Activated T-cell treated with anti-CD3 and anti-CD28 coated beads for 24 hours (primary cell): Measurements from ENCODE around the gene ZNF808.
A peak's percentile ranks its signal among the peaks of the same experiment; 100 is the strongest.
"Not testable (repeated sequence)": the region's sequence is repeated elsewhere in the genome, so short reads cannot be mapped to it uniquely, and the experiment has no call there.

Source experiments
- DNase-seq: peaks from one replicate; pipeline ENCODE4 v3.0.0-alpha.2; 2020; ENCODE audit warnings: low read depth

ZNF808 gene

DNA sequence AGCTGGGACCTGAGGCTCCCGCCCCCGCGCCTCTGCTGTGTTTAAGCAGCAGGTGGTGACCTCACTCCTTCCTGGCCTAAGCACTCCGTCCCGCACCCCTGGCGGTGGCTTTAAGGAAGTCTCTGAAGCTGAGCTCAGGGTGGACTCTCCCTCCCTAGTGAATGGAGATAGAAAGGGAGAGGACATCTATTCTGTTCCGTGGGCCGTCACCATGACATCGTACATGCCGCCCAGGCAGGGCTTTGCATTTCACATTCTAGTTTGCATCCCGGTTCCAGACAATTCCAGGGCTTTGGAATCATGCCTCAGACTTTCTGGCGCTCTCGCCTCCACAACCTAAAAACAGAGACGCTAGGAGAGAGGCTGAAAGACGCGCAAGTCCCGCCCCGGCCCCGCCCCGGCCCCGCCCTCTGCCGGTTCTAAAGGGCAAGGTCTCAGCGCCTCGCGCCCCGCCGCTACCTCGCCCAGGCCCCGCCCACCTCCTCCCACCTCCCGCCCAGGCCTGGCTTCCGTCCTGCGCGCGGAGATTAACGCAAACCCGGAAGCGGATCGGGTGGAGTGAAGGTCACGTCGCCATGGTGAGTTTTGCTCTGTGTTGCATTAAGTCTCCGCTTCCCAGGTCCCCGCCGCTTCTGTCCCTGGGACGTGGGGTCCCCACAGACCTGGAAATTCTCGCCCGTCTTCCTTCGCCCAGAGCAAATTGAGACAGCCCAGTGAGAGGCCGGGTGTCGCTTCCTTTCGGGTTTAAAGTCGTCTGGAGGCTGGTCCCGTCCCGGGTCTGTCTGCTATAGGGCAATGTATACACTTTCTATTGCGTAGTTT lies at the start of gene ZNF808:
Gene ZNF808 (plus strand): TSS at position 535 of the 822 bp plus-strand sequence. CDS start 15,617 bp downstream, outside the sequence.
- peak; percentile 97 for DNase-seq

DNA sequence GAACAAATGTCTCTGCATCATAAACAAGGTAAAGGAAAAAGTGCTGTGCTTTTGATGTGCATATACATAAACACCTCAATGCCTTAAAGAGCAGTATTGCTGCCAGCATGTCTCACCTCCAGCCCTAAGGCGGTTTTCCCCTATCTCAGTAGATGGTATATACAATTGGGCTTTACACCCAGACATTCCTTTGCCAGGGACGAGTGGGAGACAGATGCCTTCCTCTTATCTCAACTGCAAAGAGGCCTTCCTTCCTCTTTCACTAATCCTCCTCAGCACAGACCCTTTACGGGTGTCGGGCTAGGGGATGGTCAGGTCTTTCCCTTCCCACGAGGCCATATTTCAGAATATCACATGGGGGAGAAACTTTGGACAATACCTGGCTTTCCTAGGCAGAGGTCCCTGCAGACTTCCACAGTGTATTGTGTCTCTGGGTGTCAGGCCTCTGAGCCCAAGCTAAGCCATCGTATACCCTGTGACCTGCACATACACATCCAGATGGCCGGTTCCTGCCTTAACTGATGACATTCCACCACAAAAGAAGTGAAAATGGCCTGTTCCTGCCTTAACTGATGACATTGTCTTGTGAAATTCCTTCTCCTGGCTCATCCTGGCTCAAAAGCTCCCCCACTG lies 43.2 kb upstream of the ZNF808 start:
- not testable (repeated sequence) for DNase-seq

- not testable (repeated sequence) for DNase-seq
Measured at GRCh38 chr19:52485064-52485463, 42.4 kb upstream of the ZNF808 start.

DNA sequence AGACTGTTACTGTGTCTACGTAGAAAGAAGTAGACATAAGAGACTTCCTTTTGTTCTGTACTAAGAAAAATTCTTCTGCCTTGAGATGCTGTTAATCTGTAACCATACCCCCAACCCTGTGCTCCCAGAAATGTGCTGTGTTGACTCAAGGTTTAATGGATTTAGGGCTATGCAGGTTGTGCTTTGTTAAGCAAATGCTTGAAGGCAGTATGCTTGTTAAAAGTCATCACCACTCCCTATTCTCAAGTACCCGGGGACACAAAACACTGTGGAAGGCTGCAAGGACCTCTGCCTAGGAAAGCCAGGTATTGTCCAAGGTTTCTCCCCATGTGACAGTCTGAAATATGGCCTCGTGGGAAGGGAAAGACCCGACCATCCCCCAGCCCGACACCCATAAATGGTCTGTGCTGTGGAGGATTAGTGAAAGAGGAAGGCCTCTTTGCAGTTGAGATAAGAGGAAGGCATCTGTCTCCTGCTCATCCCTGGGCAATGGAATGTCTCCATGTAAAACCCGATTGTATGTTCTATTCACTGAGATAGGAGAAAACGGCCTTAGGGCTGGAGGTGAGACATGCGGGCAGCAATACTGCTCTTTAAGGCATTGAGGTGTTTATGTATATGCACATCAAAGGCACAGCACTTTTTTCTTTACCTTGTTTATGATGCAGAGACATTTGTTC lies 41.8 kb upstream of the ZNF808 start:
- not testable (repeated sequence) for DNase-seq

GRCh38 chr19:52492201-52492993 lies 35.1 kb upstream of the ZNF808 start:
- DNase-seq, result no peak

DNA sequence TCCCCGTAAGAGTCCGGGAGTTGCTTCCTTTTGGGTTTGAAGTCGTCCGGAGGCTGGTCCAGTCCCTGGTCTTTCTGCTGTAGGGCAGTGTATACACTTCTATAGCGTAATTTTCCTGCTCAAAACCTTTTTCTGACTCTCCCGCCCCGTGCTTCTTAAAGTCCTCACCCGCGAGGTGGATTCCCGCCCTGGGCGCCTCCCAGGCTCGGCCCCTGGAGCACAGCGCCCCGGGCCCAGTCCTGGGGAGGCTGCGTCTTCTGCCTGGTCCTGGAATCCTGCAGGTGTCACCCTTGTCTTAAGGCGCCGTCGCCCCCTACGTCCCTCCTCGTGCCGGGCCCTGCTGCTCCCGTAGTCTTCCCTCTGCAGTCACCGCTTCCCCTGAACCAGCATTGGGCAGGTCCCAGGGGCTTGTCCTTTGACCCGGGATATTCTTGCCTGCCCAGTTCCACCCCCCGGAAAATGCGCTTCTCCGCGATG lies 34.4 kb upstream of the ZNF808 start:
- DNase-seq, result no peak

DNA sequence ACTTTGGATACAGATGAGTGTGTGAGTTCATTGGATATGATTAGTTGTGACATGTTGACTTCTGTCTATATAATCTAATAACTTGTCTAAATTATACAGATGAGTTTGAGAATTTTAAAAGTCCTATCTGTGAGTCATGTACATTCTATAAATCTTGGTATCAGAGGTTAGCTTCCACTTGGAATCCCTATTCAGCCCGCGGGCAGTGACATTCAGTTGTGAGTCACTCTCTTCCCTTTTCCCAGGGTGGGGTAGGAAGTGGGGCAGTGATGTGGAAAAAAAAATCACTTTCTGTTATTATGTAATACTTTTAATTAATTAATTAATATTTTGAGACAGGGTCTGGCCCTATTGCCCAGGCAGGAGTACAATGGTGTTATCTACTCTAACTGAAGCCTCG lies 33.0 kb upstream of the ZNF808 start:
- no peak for DNase-seq

GRCh38 chr19:52498571-52498970 lies 28.9 kb upstream of the ZNF808 start:
- no peak for DNase-seq

- not testable (repeated sequence) for DNase-seq
Measured at GRCh38 chr19:52500474-52500873, 27.0 kb upstream of the ZNF808 start.

- DNase-seq, result not testable (repeated sequence)
Measured at GRCh38 chr19:52500991-52501390, 26.5 kb upstream of the ZNF808 start.

DNA sequence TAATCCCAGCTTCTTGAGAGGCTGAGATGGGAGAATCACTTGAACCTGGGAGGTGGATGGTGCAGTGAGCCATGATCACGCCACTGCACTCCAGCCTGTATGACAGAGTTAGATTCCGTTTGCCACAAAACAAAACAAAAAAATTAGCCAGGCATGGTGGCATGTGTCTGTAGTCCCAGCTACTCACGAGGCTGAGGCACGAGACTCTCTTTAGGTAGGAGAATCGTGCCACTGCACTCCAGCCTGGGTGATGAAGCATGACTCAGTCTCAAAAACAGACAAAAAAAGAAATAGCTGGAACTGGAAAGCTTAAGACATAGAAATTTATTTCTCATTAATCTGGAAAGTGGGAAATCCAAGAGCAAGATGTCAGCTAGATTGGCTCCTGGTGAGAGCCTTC lies 20.2 kb upstream of the ZNF808 start:
- DNase-seq, result no peak

- DNase-seq, result no peak
Measured at GRCh38 chr19:52516191-52516590, 11.3 kb upstream of the ZNF808 start.

DNA sequence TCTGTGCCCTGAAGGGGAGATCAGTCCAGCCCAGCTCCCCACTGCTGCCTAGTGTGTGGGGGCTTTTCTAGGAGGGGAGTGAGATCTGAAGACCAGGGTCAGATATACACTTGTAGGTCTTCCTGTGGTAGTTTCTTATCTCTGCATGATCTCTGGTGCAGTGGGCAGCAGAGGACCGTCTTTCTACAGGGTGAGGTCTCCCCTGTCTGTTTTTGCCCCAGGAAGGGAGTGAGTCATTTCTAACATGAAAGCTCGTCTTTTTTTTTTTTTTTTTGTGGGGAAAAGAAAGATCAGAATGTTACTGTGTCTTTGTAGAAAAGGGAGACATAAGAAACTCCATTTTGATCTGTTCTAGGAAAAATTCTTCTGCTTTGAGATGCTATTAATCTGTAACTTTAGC lies 8.8 kb upstream of the ZNF808 start:
- no peak for DNase-seq

GRCh38 chr19:52519175-52519574 lies 8.3 kb upstream of the ZNF808 start:
- not testable (repeated sequence) for DNase-seq

DNA sequence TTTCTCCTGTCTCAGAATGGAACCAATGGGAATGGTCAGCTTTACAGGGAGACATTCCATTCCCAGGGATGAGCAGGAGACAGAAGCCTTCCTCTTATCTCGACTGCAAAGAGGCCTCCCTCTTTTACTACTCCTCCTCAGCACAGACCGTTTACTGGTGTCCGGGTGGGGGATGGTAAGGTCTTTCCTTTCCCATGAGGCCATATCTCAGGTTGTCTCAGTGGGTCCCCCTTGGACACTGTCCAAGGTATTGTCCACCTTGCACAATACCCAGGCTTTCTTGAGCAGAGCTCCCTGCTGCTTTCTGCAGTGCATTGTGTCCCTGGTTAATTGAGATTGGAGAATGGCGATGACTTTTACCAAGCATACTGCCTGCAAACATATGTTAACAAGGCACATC lies 7.5 kb upstream of the ZNF808 start:
- DNase-seq, result no peak

DNA sequence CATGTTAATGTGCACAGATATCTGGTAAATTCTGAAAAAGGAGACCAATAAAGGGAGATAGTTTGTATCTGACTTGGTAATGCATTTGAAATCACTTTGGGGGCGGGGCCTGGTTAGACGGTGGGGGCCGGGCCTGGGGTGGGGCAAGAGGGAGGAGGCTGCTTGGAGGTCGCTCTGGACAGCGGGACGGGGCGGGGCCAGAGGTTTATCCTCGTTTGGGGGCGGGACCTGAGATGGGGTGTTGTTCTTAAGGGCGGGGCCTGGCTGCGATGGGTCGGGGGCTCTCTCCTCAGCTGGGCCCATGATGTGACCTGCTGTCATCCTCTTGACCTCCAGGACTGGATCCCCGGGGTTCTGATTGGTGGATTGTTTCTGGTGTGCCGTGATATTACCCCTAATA lies 4.9 kb upstream of the ZNF808 start:
- DNase-seq, result no peak

- DNase-seq, result no peak
Measured at GRCh38 chr19:52524086-52524485, 3.4 kb upstream of the ZNF808 start.

- no peak for DNase-seq
Measured at GRCh38 chr19:52527956-52528351, 486 bp downstream of the ZNF808 start.

- no peak for DNase-seq
Measured at GRCh38 chr19:52532480-52532879, 5.0 kb downstream of the ZNF808 start.

DNA sequence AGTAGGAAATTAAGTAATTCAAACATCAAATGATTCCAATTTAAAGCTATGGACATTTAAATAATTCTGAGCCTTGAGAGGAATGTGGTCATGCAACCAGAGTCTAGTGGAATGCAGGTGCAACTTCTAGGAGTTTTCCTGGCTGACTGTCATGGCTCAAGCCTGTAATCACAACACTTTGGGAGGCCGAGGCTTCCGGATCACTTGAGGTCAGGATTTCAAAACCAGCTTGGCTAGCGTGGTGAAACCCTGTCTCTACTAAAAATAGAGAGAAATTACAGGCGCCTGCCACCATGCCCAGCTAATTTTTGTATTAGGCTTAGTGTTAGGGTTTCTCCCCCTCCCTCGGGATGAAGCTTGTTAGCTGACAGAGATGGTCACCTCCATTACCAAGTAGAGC lies 6.4 kb downstream of the ZNF808 start:
- DNase-seq, result no peak

DNA sequence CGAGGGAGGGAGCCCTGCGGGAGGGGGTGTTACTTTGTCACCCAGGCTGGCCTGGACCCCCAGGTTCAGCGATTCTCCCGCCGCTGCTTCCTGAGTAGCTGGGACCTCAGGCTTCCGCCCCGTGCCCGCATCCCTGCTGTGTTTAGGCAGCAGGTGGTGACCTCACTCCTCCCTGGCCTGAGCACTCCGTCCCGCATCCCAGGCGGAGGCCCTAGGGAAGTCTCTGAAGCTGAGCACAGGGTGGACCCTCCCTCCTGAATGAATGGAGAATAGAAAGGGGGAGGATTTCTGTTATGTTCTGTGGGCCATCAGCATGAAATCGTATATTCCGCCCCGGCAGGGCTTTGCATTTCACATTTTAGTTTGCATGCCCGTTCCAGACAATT lies 7.9 kb downstream of the ZNF808 start:
- DNase-seq, result not testable (repeated sequence)
